M059J (cell line): Measurements from ENCODE around the gene SLC46A1. TPM values are rescaled to one million over a fixed set of nuclear protein-coding genes. Genes with fewer than 3 reads are reported as not detected.

Source experiments
- DNase-seq: peaks from one replicate; pipeline ENCODE4 v3.0.0-alpha.2; 2012; ENCODE audit warnings: low read depth
- total RNA-seq: library from RNA; depleted of rRNA; stranded (reverse); fragments of >200 nt; shearing (Covaris generic); gene quantifications from 2 replicates; pipeline ENCODE4 v1.2.3, GENCODE V29; 2014; rRNA removed

Gene SLC46A1
- total RNA-seq, 1 experiment from 2014 or later, result 6.8 TPM

DNA sequence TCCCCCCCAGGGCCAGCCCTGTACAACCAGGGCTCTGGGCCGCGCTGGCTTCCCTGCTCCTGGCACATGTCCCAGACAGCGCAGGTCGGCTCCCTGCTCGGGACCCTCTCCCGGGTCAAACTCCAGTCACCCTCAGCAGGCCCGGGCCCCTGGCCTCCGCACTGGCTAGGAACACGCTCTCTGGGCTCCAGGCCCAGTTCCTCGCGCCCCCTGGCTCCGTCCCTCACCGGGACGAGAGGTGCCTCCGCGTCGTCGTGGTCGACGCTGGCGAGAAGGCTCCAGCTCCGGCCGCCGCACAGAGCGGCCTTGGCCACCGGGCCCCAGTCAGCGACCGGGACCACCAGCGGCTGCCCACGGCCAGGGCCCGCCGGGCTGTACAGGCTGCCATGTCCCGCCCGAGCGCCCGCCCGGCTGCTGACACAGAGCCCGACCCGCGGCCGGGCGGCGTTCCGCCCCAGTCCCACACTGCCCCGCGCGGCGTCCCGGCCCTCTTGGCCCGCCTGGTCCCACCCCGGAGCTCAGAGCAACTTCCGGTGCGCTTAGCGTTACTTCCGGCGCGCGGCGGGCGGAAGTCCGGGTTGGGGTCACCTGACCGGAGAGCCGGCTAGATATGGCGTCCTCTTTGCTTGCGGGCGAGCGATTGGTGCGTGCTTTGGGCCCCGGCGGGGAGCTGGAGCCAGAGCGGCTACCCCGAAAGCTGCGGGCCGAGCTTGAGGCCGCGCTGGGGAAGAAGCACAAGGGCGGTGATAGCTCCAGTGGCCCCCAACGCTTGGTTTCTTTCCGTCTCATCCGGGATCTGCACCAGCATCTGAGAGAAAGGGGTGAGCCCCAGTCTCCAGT is 48.7 kb downstream of the SLC46A1 start, which contains the start of gene POLDIP2:
TSS of gene POLDIP2 (minus strand) at position 467 of the 840 bp plus-strand sequence. CDS start at position 388, 79 bp downstream.
- peak; percentile 91 for DNase-seq

DNA sequence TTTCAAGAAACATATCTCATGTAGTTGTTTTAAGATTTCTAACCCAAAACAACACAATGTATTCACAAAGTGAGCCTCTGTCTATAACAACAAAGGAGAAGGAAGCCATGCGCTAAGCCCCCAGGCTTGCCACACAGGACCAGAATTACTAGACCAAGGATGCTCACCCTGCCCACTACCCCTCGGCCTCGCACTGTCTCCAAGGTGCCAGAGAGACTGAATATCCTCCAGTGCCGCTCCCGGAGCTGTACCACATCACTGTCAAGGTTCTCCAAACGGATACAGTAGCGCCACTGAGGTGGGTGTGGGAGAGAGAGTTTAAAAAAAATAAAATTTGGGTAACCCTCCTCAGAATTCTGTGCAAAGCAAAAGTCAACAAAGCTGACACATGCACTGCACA is 55.7 kb downstream of the SLC46A1 start:
- no peak for DNase-seq

DNA sequence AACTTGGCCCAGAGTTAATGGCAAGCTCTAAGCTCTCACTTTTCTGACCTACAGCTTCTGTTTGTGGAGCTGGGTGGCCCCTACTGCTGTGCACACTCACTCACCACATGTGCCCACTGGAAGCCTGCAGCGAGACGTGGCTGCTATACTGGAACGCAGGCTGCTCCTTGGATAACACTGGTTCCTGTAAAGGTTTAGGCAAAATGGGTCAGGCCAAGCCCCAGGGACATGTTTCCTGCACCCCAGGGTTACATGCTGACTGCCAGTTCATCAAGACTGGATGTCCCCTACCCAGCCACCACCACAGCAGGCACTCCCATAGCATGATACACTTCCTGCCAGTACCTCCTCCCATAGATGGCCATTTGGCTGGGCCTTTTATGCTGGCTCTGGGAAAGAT is 57.0 kb downstream of the SLC46A1 start:
- no peak for DNase-seq

DNA sequence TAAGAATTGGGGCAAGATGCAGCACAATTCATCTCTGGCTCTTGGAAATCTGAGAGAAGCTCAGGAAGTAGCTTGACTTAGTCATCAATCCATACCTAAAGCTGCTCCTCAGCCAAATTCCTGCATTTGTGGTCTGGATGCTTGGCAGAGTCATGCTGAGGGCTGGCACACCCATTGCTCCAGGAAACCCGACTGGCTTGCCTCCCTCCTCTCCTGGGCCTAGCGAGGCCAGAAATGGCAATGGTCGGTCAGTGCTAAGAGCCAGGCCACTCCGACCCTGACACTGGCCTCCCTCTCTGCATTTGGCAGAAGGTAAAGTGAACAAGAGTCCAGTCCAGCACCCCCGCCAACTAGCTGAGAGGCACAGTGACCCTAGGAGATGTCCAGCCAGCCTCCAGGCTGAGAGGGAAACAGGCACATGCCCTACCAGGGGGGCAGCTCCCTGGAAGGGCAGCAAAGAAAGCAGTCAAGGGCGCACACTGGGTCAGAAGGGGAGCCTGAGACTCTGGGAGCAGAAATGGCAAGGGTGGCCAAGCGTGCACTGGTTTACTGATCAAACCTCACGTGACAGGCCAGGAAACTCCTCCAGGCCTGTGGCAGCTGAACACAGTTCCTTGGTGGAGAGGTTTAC is 58.6 kb downstream of the SLC46A1 start:
- DNase-seq, result peak; percentile 95

DNA sequence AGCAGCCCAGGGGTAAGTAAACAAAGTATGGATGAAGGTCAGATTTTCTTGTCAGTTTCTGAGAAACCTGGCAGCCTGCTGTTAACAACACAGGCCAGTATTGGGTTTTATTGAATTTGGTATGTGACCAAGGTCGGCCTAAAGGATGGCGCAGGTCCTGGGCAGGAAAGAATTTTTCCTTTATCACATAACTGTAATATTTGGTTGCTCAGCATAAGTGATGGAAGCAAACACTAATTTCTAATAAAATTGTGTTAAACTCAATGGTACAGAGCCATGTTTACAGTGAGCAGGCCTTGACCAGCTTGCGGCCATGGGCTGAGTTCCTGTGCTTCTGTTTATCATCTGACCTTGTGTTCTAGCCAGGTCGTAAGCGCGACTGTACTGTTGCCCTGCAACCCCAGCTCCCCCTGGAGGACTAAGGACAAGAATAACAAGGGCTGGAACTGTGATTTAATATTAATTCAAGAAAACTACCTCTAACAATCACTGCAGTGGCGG is 59.2 kb downstream of the SLC46A1 start:
- DNase-seq, result peak; percentile 4

DNA sequence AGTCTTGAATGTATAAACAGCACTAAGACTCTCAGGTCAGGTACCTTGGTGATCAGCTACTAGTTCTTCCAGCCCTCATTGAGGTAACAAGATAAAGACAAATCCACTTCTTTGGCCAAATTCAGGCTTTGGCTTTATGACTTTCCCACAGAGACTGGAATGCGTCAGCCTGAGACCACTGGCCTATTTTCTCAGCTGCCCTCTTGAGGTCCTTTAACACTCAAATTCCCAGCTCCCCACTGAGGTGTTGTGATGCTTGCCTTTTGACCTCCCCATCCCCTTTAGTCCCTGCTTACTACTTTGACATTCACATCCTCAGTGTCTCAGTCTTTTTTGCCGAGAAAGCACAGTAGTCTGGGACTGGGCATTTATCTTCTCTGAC is 59.8 kb downstream of the SLC46A1 start:
- DNase-seq, result peak; percentile 38

DNA sequence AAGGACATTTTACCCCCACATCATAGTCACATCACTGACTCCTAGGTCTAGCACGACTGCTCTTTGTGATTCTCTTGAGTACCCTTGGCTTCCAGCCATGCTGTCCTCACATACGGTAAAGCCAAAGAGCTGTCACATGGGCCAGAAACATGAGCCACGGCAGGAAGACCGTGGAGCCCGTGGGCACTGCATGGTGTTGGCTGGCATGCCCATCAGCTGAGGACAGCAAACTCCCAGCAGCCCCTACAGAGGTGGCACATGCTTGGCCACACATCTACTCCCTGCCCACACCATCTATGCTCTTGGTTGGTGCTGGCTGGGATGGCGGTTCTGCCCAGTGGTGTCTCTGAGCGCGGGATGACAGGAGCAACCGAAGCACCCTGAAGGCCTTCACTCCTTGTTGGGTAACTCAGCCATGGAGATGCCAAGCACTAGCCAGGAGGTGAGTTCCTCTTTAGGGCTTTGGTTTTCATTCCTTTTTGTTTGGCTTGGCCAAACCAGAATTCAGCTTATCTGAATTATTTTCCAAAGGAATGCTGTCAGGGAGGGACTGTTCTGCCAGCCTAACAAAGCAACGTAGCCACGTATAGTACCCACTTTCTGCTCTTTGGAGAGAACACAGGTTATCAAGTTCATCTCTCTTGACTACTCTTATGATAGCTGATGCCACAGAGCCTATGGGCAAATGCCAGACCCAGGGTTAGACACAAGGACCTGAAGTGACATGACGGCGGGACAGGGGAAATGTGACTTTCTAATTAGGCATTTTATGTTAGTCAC is 60.4 kb downstream of the SLC46A1 start:
- DNase-seq, result peak; percentile 15

Other genes starting within 250 kb of the SLC46A1 start
- 31.4 and 41.8 TPM in 2 replicates for gene TMEM97, start 87.0 kb downstream of the SLC46A1 start, total RNA-seq
- 34.7 and 65.9 TPM in 2 replicates for gene IFT20, start 70.7 kb downstream of the SLC46A1 start, total RNA-seq
- gene TNFAIP1, start 70.5 kb downstream of the SLC46A1 start, total RNA-seq, result 30.7 and 39.0 TPM in 2 replicates
- 119 and 121 TPM in 2 replicates for gene POLDIP2, start 48.7 kb downstream of the SLC46A1 start, total RNA-seq
- gene SEBOX, start 41.0 kb downstream of the SLC46A1 start, total RNA-seq, result not detected in 2 replicates
- not detected in 2 replicates for gene VTN, start 35.9 kb downstream of the SLC46A1 start, total RNA-seq
- gene SARM1, start 34.5 kb downstream of the SLC46A1 start, total RNA-seq, result 4.0 and 6.4 TPM in 2 replicates
- gene SLC13A2, start 67.4 kb upstream of the SLC46A1 start, total RNA-seq, result not detected in 2 replicates
- gene FOXN1, start 100.1 kb upstream of the SLC46A1 start, total RNA-seq, result not detected in 2 replicates
- gene UNC119, start 146.4 kb upstream of the SLC46A1 start, total RNA-seq, result 29.8 and 36.9 TPM in 2 replicates
- 112 and 119 TPM in 2 replicates for gene PIGS, start 165.3 kb upstream of the SLC46A1 start, total RNA-seq
- 0.32 TPM in 1 of 2 replicates, not detected in the other for gene ALDOC, start 170.7 kb upstream of the SLC46A1 start, total RNA-seq
- 52.9 and 104 TPM in 2 replicates for gene SPAG5, start 192.8 kb upstream of the SLC46A1 start, total RNA-seq
- gene RSKR, start 208.0 kb upstream of the SLC46A1 start, total RNA-seq, result 2.2 and 9.7 TPM in 2 replicates
- gene BLTP2, start 238.9 kb upstream of the SLC46A1 start, total RNA-seq, result 92.0 and 97.6 TPM in 2 replicates